ENCODE results near the gene PRKCA.

GRCh38 chr17:66474806-66475497 is 172.5 kb downstream of the PRKCA start:
- no peak for TF ChIP-seq POLR2A (IDR thresholded peaks at IDR 0.05)
- TF ChIP-seq CTCF (IDR thresholded peaks at IDR 0.05) = no peak
